HuH-7.5 (cell line): ENCODE data around the gene TUBA4A.

Experiments
- DNase-seq: peaks from one replicate; pipeline ENCODE4 v3.0.0; 2011; ENCODE audit warnings: low spot score

Gene TUBA4A

GRCh38 chr2:219234331-219234730 is 19.4 kb downstream of the TUBA4A start:
- DNase-seq = no peak

GRCh38 chr2:219230059-219230540 is 23.6 kb downstream of the TUBA4A start:
- DNase-seq = peak; percentile 59

GRCh38 chr2:219229305-219230058 is 24.2 kb downstream of the TUBA4A start, which contains the start of the genes ANKZF1 and ATG9A:
Gene ANKZF1 (plus strand): TSS chr2:219229806. CDS start chr2:219230258, 452 bp downstream.
Gene ATG9A (minus strand): TSS chr2:219229636. CDS start chr2:219228024, 1,612 bp downstream.
- peak; percentile 98 for DNase-seq

DNA sequence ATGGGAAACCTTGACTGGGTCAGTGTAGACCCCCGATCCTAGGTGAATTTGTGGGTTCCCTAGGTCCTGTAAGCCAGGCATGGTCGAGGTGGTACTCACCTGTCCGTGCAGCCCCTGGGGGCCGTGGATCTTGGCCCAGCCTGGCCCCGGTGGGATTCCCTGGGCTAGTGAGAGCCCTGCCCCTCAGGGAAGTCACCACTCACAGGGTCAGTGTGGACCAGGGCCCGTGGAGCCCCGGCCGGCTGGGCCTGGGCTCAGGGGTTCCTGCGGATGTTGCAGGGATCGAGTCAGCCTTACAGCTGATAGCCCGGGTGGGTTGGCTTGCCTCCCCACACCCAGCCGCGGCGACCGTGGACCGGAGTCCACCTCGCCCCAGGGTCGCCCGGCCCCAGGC is 24.8 kb downstream of the TUBA4A start:
- no peak for DNase-seq

- DNase-seq = no peak
These were observed 25.4 kb downstream of the TUBA4A start for GRCh38 chr2:219228041-219228910.

DNA sequence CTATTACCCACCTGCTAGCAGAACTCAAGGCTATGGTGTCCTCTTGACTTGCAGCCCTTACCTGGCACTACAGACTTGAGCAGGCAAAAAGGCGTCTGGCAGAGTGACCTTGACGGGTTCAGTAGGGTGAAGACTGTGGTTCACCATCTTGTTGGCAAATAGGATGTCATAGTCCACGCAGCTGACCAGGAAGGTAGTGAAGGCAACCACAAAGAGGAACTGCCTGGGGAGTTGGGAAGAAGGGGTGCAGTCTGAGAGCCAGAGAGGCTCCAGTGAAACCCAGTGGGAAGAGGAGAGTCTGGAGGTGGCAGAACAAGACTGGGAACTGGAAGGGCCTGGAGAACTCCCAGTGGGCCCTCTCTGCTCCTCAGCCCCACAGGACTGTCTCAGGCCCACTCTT is 28.4 kb downstream of the TUBA4A start:
- DNase-seq = no peak

GRCh38 chr2:219223831-219224610 is 29.7 kb downstream of the TUBA4A start:
- DNase-seq = no peak

- no peak for DNase-seq
These were observed 31.7 kb downstream of the TUBA4A start for GRCh38 chr2:219221957-219222518.

GRCh38 chr2:219220652-219221402 is 32.9 kb downstream of the TUBA4A start:
- no peak for DNase-seq

- no peak for DNase-seq
These were observed 33.8 kb downstream of the TUBA4A start for GRCh38 chr2:219219784-219220532.

GRCh38 chr2:219218732-219219701 is 34.7 kb downstream of the TUBA4A start, which contains the start of gene ABCB6:
Gene ABCB6 (minus strand): TSS chr2:219218958. CDS start chr2:219218673, 285 bp downstream.
- peak; percentile 97 for DNase-seq

DNA sequence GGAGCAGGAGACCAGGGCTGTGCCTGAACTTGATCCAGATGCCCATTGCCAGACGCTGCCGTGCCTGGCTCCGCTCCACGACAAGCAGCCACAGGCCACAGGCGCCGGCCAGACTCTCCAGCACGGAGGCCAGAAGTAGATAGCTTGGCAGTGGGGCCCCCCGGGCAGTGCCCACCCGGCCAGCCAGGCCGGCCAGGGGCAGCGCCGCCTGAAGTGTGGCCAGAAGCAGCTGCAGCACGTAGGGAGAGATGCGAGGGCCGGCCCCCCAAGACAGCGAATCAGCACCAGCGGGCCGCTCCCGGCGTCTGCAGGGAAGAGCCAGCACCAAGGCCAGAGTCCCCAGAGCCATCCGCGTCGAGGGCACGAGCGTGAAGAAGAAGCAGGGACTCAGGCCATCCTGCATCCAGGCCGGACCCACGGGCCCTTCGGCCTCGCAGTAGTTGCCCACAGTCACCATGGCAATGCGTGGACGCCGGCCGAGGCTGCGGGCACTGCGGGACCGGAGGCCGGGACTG is 35.4 kb downstream of the TUBA4A start:
- peak; percentile 49 for DNase-seq

- no peak for DNase-seq
These were observed 37.2 kb downstream of the TUBA4A start for GRCh38 chr2:219216535-219216915.

- no peak for DNase-seq
These were observed 37.7 kb downstream of the TUBA4A start for GRCh38 chr2:219215871-219216534.

DNA sequence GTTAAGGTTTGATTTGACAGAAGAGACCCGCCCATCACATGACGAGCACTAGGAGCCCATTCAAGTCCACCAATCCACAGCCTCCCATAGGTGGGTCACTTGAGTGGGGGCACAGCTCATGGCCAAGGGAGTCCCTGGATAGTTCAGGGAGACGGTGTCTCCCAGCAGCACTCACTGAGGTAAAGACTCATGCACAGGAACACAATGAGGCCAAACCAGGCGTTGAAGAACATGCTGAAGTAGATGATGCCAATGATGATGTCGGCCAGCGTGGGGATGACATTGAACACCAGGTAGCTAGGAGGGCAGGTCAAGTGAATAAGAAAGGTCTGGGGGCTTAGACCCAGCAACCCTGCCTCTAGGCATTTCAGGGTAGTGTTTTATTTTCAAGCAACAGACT is 38.9 kb downstream of the TUBA4A start:
- DNase-seq = no peak

DNA sequence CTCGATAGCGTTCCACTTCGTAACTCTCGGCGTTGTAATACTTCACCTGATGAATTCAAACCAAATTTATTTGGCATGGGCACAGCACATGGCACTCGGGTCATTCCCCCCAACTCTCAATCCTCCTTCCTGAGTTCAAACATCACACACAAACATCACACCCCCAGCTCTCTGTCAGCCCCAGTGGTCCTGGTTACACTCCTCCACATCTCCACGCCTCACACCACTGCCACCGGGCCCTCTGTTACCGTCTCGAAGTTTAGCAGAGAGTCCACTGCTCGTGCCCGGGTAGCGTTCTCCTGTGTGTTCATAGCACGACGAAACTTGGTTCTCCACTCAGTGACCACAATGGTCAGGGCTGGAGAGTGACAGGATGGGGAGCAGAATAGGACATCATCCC is 39.6 kb downstream of the TUBA4A start:
- no peak for DNase-seq

- DNase-seq = no peak
These were observed 40.1 kb downstream of the TUBA4A start for GRCh38 chr2:219213486-219214071.

DNA sequence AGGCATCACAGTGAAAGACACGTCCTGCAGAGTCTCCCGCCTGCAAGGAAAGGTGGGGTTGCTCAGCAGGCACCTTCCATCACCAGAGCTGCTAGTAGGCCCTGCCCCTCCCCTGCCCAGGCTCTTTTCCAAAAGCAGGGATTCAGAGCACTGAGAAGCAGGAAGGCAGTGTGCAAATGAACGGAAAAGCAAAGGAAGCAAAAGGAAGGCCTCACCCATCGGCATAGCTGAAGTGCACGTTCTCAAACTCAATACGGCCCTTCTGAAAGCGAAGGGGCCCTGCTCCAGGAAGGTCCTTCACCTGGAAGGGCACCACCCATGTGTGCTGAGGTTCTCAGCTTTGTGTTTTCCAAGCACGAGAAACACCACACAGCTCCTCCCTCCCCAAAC is 40.7 kb downstream of the TUBA4A start:
- DNase-seq = no peak
